GM19351 (cell line): ENCODE data around the gene PRDM11.
"Not testable (repeated sequence)": the region's sequence is repeated elsewhere in the genome, so short reads cannot be mapped to it uniquely, and the experiment has no call there.

Source experiments
- ATAC-seq: cut with Tn5 transposase; IDR thresholded peaks from one replicate; pipeline ENCODE4 v1.9.1; 2021; ENCODE audit warnings: mild to moderate bottlenecking, moderate library complexity; ENCODE audit not compliant: unreplicated experiment

Gene PRDM11

DNA sequence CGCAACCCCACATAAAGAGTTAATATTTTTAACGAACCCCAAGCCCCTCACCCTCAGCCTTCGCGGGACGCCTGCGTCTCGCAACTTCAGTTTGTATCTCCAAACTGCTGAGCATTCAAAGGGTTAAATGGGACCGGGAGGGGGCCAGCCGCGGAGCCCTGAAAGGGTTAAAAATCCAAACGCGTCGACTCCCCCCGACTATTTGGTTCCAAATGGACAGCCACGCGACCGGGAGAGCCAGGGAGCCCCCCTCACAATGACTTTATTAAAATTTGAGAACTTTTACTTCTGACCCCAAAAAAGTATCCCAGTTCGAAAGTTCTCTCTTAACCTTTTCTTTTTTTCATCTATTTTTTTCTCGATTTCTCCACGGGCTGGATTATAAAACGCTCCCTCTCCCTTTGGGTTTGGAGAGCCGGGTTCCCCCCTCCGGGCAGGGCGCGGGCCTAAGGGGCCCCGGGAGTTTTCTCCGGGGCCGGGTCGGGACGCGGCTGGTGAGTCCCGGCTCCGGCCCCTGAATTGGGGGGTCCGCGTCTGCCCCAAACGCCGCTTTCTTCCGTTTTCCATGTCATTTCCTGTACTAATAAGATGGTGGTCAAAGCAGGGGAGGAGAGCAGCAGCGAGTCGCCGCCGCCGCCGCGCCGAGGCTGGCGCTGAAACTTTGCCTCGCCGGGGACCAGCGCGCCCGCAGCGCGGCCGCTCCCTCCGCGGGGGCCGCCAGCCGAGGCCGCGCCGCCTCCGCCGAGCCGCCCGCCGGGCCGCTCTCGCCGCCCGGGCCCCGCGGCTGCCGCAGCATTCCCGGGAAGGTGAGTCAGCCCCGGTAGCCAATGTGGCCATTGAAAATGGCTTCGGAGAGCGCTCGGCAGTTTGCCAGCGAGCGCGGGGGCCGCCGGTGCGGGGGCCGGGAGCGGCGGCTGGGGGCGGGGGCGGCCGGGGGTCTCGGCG lies at the start of gene PRDM11:
Gene PRDM11 (plus strand): TSS at position 568 of the 945 bp plus-strand sequence. CDS start 35,128 bp downstream, outside the sequence.
- ATAC-seq = peak; percentile 28

DNA sequence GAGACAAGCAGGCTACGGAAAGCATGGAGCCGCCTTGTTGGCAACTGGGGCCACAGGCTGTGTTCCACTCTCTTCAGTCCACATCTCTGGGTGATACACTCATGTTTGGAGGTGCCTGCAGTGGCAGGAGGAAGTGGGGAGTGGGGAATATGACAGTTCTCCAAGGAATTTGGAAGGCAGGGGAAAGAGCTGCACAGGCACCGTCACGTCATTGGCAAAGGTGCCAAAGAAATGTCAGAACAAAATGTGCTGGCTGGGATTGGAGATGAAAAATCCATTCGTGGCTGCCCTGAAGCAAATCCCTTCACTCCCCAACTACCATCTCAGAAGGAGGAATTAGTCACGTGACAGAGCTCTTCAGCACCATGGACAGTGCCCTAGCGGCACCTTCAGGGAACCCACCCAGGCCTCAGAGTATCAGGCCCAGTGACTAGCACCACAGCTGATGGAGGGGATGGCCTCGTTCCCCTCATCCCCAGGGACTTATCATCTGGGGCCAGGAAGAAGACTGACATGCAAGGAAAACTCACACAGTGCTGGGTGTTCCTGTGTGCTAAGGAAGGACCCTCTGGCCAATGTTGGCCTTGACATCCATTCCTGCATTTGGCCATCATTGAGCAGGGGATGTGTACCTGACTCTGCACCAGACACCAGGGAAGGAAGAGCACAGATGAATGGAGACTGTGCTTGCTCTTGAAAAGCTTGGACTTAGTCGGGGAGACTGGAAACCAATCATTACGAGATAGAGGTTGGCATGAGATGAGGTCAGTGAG lies 48.5 kb upstream of the PRDM11 start:
- ATAC-seq = no peak

DNA sequence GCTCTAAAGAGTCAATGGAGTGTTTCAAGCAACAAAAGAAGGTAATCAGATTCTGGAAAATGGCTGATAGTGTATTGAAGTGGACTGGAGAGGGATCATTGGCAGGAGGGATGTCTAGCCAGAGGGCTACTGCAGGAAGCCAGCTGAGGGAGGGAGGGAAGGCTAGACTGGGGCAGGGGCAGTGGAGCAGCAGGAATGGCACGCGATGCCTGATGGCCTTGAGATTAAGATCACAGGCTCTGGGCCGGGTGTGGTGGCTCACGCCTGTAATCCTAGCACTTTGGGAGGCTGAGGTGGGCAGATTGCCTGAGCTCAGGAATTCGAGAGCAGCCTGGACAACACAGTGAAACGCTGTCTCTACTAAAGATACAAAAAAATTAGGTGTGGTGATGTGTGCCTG lies 47.5 kb upstream of the PRDM11 start:
- ATAC-seq = no peak

DNA sequence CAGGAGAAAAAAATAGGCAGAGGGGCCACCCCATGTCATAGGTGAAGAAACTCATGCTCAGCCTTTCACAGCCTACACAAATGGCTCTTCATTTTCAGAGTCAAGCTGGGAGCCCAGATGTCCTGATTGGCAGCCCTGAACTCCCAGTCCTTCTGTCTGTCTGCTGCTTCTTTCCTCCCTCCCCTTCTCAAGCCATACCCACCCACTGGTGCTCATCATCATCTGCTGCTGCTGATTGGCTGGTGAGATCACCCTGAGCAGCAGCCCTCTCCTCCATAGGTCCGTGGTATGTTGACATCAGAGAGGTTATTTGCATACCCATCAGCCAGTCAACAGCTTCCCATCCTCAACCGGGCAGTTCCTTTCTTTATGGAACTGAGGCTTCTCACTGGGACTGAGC lies 46.1 kb upstream of the PRDM11 start:
- no peak for ATAC-seq

DNA sequence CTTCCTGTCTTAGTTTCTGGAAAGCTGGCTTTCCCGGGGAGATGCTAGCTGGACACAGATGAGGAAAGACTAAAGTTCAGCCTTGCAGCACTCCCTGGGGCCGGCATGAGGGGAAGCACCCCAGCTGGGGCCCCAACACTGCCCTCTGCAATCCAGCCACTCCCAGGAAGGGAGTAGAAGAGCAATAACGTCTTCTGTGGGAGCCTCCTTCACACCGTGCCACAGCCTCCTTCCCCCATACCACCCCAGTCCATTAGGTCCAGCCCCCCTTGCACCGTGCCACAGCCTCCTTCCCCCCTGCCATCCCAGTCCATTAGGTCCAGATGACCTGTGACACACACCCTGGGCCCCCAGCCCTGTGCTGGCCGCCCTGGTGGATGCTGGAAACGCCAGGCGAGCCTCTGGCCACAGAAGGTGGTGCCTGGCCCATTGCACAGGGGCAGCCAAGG lies 44.1 kb upstream of the PRDM11 start:
- peak; percentile 11 for ATAC-seq

DNA sequence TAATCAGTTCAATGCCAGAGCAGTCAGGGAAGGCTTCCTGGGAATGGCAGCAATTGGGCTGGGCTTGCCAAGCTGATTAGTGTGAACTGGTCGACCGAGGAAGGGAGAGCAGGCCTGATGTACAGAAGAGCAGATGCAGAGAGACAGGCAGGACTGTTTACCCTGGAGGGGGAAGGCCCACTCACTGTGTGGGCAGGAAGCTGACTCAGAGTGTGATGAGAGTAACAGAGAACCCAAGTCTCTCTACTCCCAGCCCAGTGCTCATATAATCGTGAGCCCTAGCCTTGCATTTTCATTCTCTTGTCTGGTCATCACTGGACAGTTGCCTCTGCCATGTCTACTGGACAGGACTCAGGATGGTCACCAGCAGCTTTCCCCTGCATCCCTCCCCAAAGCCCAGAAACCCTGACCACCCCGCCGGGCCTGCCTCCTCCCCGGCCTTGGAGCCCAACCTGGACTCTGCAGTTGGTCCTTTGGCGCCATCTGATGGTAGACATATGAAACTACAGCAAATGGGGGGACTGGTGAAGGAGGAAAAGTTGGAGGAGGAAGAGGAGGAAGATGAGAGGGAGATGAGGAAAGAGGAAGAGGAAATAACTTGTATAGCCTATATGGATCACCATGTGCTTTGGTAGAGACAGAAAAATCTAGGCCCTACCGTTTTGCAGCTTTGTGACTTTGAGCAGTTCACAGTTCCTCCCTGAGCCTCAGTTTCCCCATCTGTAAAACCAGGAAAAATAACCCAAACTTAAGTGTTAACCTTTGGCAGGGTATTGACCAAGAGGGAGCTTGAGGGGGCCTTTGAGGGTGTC lies 43.4 kb upstream of the PRDM11 start:
- ATAC-seq = peak; percentile 89

DNA sequence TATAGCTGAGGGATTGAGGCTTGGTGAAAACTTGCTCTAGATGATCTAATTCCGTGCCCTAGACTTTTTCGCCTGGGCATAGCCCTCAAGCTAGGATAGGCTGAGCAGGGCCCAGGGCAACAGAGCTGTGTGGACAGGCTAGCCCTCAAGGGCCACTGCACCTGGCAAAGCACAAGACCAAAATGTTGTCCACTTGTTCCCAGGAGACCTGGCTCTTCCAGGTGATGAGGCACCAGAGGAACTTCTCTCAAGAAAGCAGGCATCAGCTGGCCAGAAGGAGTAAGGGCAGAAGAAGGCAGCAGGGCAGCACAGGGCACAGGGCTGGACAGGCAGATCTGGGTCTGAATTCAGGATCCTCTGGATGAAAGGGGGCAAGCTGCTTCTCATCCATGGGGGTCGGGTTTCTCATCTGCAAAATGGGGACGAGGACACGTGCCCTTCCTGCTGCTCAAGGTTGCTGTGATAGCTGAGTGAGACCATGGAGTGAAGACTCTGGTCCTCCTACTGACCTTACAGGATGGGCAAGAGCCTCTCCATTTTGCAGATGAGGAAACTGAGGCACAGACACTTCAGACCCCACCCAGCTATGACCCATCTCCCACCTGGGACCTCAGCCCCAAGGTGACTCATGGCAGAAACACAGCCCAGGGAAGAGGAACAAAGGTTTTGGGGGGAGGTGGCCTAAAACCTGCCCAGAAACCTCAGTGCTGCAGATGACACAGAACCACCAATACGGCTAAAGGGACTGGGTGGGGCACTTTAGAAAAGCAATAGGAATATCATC lies 42.2 kb upstream of the PRDM11 start:
- no peak for ATAC-seq

DNA sequence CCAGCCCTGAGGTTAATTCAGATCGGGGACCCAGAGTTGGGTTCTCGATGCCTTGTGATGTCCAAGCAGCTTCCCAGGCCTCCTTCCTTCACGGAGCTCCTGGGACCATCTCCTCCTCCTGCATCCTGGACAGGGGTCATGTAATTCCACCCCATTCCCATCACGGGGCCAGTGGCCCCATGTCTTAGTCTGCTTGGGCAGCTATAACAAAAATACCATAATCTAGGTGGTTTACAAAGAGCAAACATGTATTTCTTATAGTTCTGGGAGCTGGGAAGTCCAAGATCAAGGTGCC lies 41.7 kb upstream of the PRDM11 start:
- ATAC-seq = no peak

DNA sequence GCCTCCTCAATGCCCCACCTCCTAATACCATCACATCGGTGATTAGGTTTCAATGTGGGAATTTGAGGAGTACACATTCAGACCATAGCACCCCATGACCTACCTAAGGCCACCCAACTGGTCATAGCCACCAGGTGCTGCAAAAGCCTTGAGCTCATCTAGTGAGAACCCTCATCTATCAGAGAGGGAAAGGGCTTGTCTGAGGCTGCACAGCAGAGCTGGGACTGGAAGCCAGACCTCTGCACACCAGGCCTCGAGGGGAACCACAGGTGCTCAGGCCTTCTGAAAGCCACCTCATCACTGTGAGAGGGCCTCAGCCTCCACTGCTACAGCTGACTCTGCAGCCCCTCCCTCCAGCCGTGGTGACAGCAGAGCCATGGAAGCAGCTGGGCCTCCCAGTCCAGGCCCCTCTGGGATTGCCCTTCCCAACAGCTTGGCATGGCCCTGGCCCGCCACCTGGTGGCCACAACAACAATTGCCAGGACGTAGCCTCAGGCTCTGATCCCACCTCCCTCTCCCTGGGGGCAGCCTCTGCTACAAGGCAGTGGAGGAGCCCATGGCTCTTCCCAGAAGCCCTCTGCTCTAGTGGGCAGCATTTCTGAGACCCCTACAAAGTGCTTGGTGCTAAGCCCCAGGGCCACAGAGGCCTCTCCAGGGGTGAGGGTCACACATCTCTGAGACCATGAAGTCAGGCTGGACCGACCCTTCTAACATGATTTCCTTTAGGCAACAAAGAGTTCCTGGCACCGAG lies 41.0 kb upstream of the PRDM11 start:
- ATAC-seq = peak; percentile 43

DNA sequence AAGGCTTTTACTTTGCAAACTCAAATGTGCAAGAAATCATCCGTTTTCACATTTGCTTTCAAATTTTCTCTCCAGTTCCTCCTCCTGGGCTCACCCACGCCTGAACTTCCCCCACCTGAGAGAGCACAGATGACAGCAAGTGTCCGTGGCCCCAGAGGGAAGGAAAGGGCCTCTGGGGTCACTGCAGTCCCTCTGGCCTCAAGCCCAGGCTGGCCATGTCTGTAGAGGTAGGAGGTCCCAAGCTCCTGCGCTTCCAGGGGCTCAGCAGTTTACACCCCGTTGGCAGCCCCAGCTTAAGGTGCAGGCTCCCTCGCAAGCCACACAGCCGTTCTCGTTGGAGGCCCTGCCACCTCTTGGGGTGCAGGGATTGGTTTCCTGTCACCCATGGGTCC lies 40.5 kb upstream of the PRDM11 start:
- no peak for ATAC-seq

DNA sequence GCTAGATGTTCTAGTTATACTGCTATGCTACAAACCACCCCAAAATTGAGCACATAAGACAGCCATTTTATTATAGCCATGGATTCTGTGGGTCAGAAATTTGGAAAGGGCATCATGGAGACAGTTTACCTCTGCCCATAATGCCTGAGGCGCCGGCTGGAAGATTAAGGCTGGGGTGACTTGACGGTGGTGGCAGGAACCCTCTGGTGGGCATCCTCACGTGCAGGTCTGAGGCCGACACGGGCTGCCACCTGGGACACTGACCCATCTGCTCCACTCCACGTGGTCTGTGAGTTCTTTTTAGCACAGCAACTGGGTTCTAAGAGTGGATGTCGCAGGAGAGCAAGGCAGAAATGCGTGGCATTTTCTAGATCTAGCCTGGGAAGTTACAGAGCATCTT lies 40.0 kb upstream of the PRDM11 start:
- ATAC-seq = no peak

DNA sequence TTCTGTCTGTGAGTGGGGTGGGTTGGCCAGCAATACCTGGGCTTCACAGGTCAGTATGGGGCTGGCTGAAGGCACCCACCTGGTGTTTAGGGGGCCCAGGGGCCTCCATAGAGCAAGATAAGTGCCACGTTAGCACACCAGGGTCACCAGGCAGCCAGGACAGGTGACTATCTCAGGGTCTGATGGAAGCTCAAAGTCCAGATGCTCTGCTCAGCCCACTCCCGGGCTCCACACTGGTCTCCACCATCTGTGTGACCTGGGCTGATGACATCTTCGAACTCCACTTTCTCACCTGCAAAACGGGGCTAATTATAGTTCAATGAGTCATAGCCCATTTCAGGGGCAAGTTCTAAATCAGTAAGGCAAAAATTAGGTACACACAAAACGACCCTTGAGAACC lies 39.4 kb upstream of the PRDM11 start:
- ATAC-seq = no peak

DNA sequence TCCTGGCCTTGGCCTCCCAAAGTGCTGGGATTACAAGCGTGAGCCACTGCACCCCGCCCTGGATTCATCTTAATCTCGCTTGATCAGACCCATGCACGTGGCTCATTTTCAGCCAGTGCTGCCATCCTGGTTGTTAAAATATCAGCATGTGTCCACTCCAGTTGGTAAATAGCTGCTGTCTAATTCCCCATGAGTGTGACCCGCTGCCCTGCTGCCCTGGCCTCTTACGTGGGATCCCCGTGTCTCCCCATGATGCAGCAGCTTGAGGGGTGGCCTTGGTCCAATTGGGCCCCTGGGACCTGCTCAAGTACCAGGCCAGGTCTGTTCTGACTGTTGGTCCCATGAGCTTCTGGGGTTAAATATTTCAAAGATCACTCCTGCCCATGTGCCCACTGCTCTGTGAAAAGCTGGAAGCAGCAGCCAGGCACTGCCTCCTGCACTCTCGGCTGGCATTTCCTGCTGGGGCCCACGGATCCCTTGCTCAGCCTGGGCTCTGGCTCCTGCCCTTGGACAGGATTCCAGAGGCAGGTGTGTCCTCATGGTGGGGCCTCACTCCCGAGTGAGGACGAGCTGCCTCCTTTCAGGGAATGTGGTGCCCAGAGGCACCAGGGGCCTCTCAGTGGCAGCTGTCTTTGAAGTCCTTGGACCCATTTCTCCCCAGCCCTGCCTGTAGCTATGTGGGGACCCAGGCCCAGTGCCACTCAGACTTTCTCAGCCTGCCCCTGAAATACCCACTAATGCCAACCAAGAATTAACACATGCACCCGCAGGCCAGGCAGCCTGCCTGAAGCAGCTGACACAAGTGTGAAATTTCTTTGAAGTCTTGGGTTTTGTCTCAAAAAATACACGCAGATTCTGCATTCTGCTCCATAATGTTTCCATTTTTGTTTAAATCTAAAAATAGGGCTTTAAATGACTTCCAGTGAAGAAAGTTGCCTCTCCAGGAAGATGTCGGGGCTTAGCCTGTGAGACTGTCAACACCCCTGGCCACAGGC lies 38.1 kb upstream of the PRDM11 start:
- no peak for ATAC-seq

DNA sequence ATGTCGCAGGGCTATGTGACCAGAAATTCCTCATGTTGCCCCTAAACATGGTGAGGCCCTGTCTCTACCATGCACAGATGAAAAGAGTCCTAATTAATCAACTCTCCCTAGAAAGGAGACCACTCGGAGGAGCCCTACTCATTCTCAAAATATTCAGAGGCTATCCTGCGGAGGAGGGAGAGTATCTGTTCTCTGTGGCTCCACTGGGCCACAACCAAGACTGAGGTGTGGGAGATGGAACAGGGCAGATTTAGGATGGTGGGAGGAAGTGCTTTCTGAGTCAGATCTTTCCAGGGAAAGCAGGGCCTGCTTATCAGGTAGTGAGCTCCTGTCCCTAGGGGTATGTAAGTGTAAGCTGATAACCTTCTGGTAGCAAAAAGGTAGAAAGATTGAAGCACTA lies 37.0 kb upstream of the PRDM11 start:
- ATAC-seq = no peak

DNA sequence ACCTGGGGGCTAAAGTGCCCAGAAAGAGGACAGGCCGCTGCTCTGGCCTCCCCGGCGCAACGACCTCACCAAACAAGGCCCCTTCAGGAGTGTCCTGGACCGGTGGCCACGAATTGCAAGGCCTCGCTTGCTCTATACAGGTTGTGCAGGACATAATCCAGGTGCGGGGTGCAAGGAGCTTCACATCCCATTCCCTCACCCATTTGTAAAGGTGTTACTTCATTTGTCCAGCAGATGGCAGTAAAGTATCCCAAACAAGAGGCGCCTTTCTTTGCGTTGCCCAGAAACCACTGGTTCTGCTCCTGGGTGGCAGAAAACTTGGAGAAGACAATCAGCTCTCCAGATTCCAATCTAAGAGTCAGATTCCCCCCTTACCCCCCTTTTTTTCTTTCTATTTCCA lies 35.9 kb upstream of the PRDM11 start:
- ATAC-seq = no peak

DNA sequence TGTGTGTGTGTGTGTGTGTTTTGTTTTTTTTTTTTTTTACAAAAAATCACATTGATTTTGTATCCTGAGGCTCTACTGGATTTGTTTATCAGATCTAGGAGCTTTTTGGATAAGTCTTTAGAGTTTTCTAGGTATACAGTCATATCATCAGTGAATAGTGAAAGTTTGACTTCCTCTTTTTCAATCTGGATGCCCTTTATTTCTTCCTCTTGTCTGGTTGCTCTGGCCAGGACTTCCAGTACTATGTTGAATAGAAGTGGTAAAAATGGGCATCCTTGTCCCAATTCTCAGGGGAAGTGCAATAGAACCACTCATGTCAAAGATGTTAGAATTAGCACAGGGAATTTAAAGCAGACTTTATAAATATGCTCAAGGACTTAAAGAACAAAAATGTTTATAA lies 32.6 kb upstream of the PRDM11 start:
- ATAC-seq = no peak

DNA sequence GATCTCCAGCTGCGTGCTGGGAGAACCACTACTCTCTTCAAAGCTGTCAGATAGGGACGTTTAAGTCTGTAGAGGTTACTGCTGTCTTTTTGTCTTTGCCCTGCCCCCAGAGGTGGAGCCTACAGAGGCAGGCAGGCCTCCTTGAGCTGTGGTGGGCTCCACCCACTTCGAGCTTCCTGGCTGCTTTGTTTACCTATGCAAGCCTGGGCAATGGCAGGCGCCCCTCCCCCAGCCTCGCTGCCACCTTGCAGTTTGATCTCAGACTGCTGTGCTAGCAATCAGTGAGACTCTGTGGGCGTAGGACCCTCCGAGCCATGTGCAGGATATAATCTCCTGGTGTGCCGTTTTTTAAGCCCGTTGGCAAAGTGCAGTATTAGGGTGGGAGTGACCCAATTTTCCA lies 18.6 kb upstream of the PRDM11 start:
- ATAC-seq = not testable (repeated sequence)

DNA sequence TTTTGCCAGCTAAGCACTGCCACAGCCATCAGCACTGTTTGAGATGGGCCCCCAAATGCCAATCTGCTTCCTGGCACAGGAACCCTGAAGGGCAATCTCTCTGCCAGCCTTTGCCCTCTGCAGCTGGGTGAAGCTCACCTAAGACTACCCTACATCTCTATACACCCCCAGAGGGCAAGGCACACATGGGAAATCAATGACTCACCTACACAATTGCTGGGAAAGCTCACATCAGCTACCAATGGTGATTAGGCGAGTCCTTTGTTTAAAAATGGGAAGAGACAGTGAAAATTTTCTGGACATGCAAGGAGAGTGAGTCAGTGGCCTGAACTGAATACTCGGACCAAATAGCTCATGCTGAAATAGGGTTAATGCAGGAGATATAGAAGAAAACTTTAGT lies 12.6 kb upstream of the PRDM11 start:
- no peak for ATAC-seq

DNA sequence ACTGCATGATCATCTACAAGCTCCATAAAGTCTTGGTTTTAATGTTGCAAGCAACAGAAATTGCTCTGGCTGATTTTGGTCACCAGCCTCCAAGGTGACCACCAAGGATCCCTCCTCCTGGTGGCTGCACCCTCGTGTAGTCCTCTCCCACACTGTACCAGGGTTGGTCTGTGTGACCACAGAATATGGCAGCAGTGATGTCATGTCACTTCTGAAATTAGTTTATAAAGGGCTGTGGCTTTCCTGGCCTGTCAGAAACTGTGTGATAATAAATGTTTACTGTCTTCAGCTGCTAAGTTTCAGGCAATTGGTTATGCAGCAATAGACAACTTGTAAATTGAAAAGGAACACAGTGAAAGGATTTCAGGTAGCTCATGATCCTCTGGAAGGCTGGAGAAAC lies 5.3 kb upstream of the PRDM11 start:
- no peak for ATAC-seq
